Lower leg skin (tissue), 3 donors: ENCODE measurements around the gene HNRNPH2.

Experiments used
- CTCF ChIP-seq, 3 donors: fragments of 450-650 bp; IDR thresholded peaks; one replicate each; pipeline ENCODE4 v1.5.1; 2016; ENCODE audit warnings: antibody characterized with exemption in 3 of 3, mild to moderate bottlenecking in 3 of 3, moderate library complexity in 2 of 3
- POLR2A ChIP-seq, 2 donors: fragments of 450-650 bp; IDR thresholded peaks; one replicate each; pipeline ENCODE4 v1.6.1; 2016 to 2017; ENCODE audit warnings: antibody characterized with exemption in 2 of 2, mild to moderate bottlenecking in 1 of 2, moderate library complexity in 1 of 2

GRCh38 chrX:101415180-101416145 lies 7.4 kb downstream of the HNRNPH2 start:
- no peak for TF ChIP-seq CTCF (IDR thresholded peaks at IDR 0.05)
- TF ChIP-seq POLR2A (IDR thresholded peaks at IDR 0.05) = no peak
